WTC11 (cell line): ENCODE results near the gene DOP1B. TPM values are rescaled to one million over a fixed set of nuclear protein-coding genes. Genes with fewer than 3 reads are reported as not detected.

Source experiments
- ATAC-seq: fragments of 200-7000 bp; cut with Tn5 transposase; 2 replicates; pipeline ENCODE4 v1.10.0; 2021; ENCODE audit warnings: mild to moderate bottlenecking, moderate library complexity
- CTCF ChIA-PET: fragments of 300-600 bp; sonication (Branson Sonifier 250); formaldehyde crosslinking; loops from one replicate; lab custom pipeline; 2021; ENCODE audit warnings: antibody characterized with exemption; lab: Charles Lee
- POLR2A ChIA-PET: fragments of 350-600 bp; sonication (Branson Sonifier 250); formaldehyde crosslinking; loops from one replicate; lab custom pipeline; 2021; ENCODE audit warnings: antibody characterized with exemption; lab: Charles Lee
- DNase-seq: peaks from one replicate; pipeline ENCODE4 v3.0.0; 2021; ENCODE audit warnings: low spot score
- H3K27ac Mint-ChIP-seq: 2 replicates; pipeline ENCODE4 v1.8.0; 2021; ENCODE audit warnings: mixed read lengths
- H3K27me3 Mint-ChIP-seq: 2 replicates; pipeline ENCODE4 v1.8.0; 2021; ENCODE audit warnings: low read depth, mild to moderate bottlenecking, moderate library complexity, mixed read lengths
- H3K36me3 Mint-ChIP-seq: 2 replicates; pipeline ENCODE4 v1.8.0; 2021; ENCODE audit warnings: mixed read lengths
- H3K4me1 Mint-ChIP-seq: 2 replicates; pipeline ENCODE4 v1.8.0; 2022; ENCODE audit warnings: mixed read lengths
- H3K4me3 Mint-ChIP-seq: 2 replicates; pipeline ENCODE4 v1.8.0; 2021; ENCODE audit warnings: mild to moderate bottlenecking, moderate library complexity, mixed read lengths
- H3K9me3 Mint-ChIP-seq: 2 replicates; pipeline ENCODE4 v1.8.0; 2021; ENCODE audit warnings: mixed read lengths
- CBFB ChIP-seq: sonication (generic); formaldehyde crosslinking; IDR thresholded peaks from 2 replicates; pipeline ENCODE4 v1.8.1; 2022; ENCODE audit warnings: mild to moderate bottlenecking, low read depth, missing genetic modification reagents
- FOXJ3 ChIP-seq: sonication (generic); formaldehyde crosslinking; IDR thresholded peaks from 2 replicates; pipeline ENCODE4 v1.9.0; 2021; ENCODE audit warnings: missing genetic modification reagents, mild to moderate bottlenecking, borderline replicate concordance
- GABPB1 ChIP-seq: sonication (generic); formaldehyde crosslinking; IDR thresholded peaks from 2 replicates; pipeline ENCODE4 v1.8.1; 2023; ENCODE audit warnings: mild to moderate bottlenecking, missing genetic modification reagents
- GRHL2 ChIP-seq: fragments of 250-450 bp; sonication (Bioruptor Pico); IDR thresholded peaks from 2 replicates; pipeline ENCODE4 v1.8.0; 2022; ENCODE audit warnings: mild to moderate bottlenecking, moderate library complexity; ENCODE audit not compliant: insufficient replicate concordance, severe bottlenecking
- HMGXB4 ChIP-seq: sonication (generic); formaldehyde crosslinking; IDR thresholded peaks from 2 replicates; pipeline ENCODE4 v1.8.1; 2023; ENCODE audit warnings: mild to moderate bottlenecking, moderate library complexity, missing genetic modification reagents
- JAZF1 ChIP-seq: fragments of 250-450 bp; sonication (Bioruptor Pico); IDR thresholded peaks from 2 replicates; pipeline ENCODE4 v1.9.0; 2021; ENCODE audit warnings: moderate library complexity, mild to moderate bottlenecking, inconsistent platforms
- KAT7 ChIP-seq: sonication (generic); formaldehyde crosslinking; IDR thresholded peaks from 2 replicates; pipeline ENCODE4 v1.8.1; 2023; ENCODE audit warnings: missing genetic modification reagents, mild to moderate bottlenecking, borderline replicate concordance
- NFATC4 ChIP-seq: fragments of 250-450 bp; sonication (Bioruptor Pico); IDR thresholded peaks from 2 replicates; pipeline ENCODE4 v1.9.0; 2021; ENCODE audit warnings: mild to moderate bottlenecking
- PRRX2 ChIP-seq: fragments of 250-450 bp; sonication (Bioruptor Pico); IDR thresholded peaks from 2 replicates; pipeline ENCODE4 v1.8.0; 2021; ENCODE audit warnings: mild to moderate bottlenecking
- SMAD3 ChIP-seq: sonication (generic); formaldehyde crosslinking; IDR thresholded peaks from 2 replicates; pipeline ENCODE4 v1.8.0; 2022; ENCODE audit warnings: missing genetic modification reagents, mild to moderate bottlenecking, borderline replicate concordance
- SOX15 ChIP-seq: fragments of 250-450 bp; sonication (Bioruptor Pico); IDR thresholded peaks from 2 replicates; pipeline ENCODE4 v1.9.0; 2021; ENCODE audit warnings: mild to moderate bottlenecking
- SP1 ChIP-seq: sonication (generic); formaldehyde crosslinking; conservative IDR thresholded peaks from 2 replicates; pipeline ENCODE4 v1.8.1; 2022; ENCODE audit warnings: missing genetic modification reagents
- TCF7 ChIP-seq: sonication (generic); formaldehyde crosslinking; IDR thresholded peaks from 2 replicates; pipeline ENCODE4 v1.8.0; 2022; ENCODE audit warnings: mild to moderate bottlenecking, low read depth, missing genetic modification reagents, moderate library complexity
- TEAD4 ChIP-seq: sonication (generic); formaldehyde crosslinking; IDR thresholded peaks from 2 replicates; pipeline ENCODE4 v1.8.0; 2022; ENCODE audit warnings: mild to moderate bottlenecking, missing genetic modification reagents
- TP53 ChIP-seq: sonication (generic); formaldehyde crosslinking; IDR thresholded peaks from 2 replicates; pipeline ENCODE4 v1.8.1; 2023; ENCODE audit warnings: mild to moderate bottlenecking, missing genetic modification reagents
- ZBTB43 ChIP-seq: sonication (generic); formaldehyde crosslinking; IDR thresholded peaks from 2 replicates; pipeline ENCODE4 v1.8.1; 2023; ENCODE audit warnings: mild to moderate bottlenecking, missing genetic modification reagents
- ZMAT4 ChIP-seq: fragments of 250-450 bp; sonication (Bioruptor Pico); IDR thresholded peaks from 2 replicates; pipeline ENCODE4 v1.9.0; 2021; ENCODE audit warnings: mild to moderate bottlenecking
- ZNF138 ChIP-seq: sonication (generic); formaldehyde crosslinking; conservative IDR thresholded peaks from 2 replicates; pipeline ENCODE4 v1.8.1; 2022; ENCODE audit warnings: mild to moderate bottlenecking, moderate library complexity, missing genetic modification reagents
- ZNF263 ChIP-seq: sonication (generic); formaldehyde crosslinking; IDR thresholded peaks from 2 replicates; pipeline ENCODE4 v1.8.1; 2022; ENCODE audit warnings: low read depth, mild to moderate bottlenecking, moderate library complexity, missing genetic modification reagents
- ZNF423 ChIP-seq: fragments of 250-450 bp; sonication (Bioruptor Pico); IDR thresholded peaks from 2 replicates; pipeline ENCODE4 v2.1.2; 2022; ENCODE audit warnings: mild to moderate bottlenecking, moderate library complexity
- total RNA-seq: library from RNA; stranded (reverse); gene quantifications from 3 replicates; pipeline ENCODE4 v1.2.3, GENCODE V29; 2021
- TF ChIP-seq, protein P1 (sequence below): sonication (generic); formaldehyde crosslinking; IDR thresholded peaks from 2 replicates; pipeline ENCODE4 v1.8.1; 2023; ENCODE audit warnings: mild to moderate bottlenecking, missing genetic modification reagents
- TF ChIP-seq, protein P2 (sequence below): sonication (generic); formaldehyde crosslinking; IDR thresholded peaks from 2 replicates; pipeline ENCODE4 v1.8.1; 2022; ENCODE audit warnings: mild to moderate bottlenecking, moderate library complexity, missing genetic modification reagents
- TF ChIP-seq, protein P3 (sequence below): sonication (generic); formaldehyde crosslinking; IDR thresholded peaks from 2 replicates; pipeline ENCODE4 v1.8.1; 2022; ENCODE audit warnings: missing genetic modification reagents, borderline replicate concordance
- TF ChIP-seq, protein P4 (sequence below): sonication (generic); formaldehyde crosslinking; IDR thresholded peaks from 2 replicates; pipeline ENCODE4 v1.8.0; 2023; ENCODE audit warnings: missing genetic modification reagents

DOP1B gene
- total RNA-seq, 1 experiment from 2014 or later: 11.4 TPM

- TF ChIP-seq ZNF138 (CRISPR knock-in tag): no peak
These were observed 15.2 kb downstream of the DOP1B start (continued) for GRCh38 chr21:36171741-36172331.

- peaks cover 7% of the 10 kb centered on the region for H3K9me3 Mint-ChIP-seq
- POLR2A ChIA-PET: no interaction called here
These were observed 18.2 kb downstream of the DOP1B start for GRCh38 chr21:36174780-36175179.

DNA sequence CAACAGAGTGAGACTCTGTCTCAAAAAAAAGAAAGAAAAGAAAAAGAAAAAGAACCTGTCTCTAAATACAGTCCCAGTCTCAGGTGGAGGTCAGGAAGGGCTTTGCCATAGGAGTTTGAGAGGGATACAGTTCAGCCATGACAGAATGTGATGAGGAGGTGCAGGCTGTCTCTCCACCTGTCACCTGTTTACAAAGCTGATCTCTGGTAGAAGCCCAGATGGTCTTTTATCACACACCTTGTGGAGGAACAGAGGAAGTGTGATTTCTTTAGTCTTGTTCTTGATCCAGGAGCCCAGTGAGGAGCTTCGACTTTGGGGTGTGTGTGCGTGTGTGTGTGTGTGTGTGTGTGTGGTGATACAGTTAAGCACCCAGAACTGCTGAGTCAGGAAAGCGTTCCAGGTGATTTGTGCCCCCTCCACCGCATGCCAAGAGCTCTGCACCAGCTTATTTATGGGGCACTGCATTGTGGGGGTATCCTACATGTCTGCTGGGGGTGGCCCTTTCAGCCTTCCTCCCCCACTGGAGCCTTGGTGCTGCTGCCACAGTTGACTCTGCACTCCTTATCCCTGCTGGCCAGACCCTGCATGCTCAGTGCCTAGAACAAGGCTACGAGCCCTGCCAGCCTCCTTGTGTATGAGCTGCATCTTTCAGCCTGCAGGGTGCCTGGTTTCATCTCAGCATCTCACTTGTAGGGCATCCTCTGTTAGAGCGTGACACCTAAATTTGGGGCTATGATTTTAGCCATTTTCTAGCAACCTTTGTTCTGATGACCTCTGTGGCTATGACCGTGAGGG is 19.3 kb downstream of the DOP1B start:
- no peaks in the 10 kb centered on the region for H3K4me1 Mint-ChIP-seq
- H3K27me3 Mint-ChIP-seq: no peaks in the 10 kb centered on the region
- no peak for DNase-seq
- ChIA-PET POLR2A (interaction anchor here (1.1 kb wide), 1 partner anchor 20 kb away, joined by 3 read pairs; no protein-coding TSS in a partner anchor), CTCF (interaction anchor here (0.7 to 1.2 kb wide), 5 partner anchors 11 to 51 kb away, joined by 3 to 5 read pairs (median 3); no protein-coding TSS in a partner anchor)
- H3K4me3 Mint-ChIP-seq: no peak overlapping the region
- H3K36me3 Mint-ChIP-seq: no peaks in the 10 kb centered on the region
- peaks cover 10% of the 10 kb centered on the region for H3K9me3 Mint-ChIP-seq
- ATAC-seq: no peak
- no peak overlapping the region for H3K27ac Mint-ChIP-seq
- TF ChIP-seq ZBTB43 (CRISPR knock-in tag) (no peak), GRHL2 (CRISPR knock-in tag) (no peak), CBFB (CRISPR knock-in tag) (no peak), SMAD3 (CRISPR knock-in tag) (no peak), ZNF423 (CRISPR knock-in tag) (no peak), GABPB1 (no peak), HMGXB4 (CRISPR knock-in tag) (no peak), SOX15 (no peak), ZNF263 (CRISPR knock-in tag) (no peak), JAZF1 (no peak)

More at GRCh38 chr21:36174780-36175179, 18.2 kb downstream of the DOP1B start:
- Mint-ChIP-seq H3K4me3 (no peak overlapping the region), H3K4me1 (no peaks in the 10 kb centered on the region), H3K27me3 (no peaks in the 10 kb centered on the region), H3K27ac (no peak overlapping the region), H3K36me3 (peaks cover 2% of the 10 kb centered on the region; the same call in 1 of the 2 replicates)
- ATAC-seq (no peak), DNase-seq (no peak)
- CTCF ChIA-PET: no interaction called here
- no peak for TF ChIP-seq KAT7 (CRISPR knock-in tag)
- no peak for TF ChIP-seq ZMAT4
- TF ChIP-seq, protein P1, sequence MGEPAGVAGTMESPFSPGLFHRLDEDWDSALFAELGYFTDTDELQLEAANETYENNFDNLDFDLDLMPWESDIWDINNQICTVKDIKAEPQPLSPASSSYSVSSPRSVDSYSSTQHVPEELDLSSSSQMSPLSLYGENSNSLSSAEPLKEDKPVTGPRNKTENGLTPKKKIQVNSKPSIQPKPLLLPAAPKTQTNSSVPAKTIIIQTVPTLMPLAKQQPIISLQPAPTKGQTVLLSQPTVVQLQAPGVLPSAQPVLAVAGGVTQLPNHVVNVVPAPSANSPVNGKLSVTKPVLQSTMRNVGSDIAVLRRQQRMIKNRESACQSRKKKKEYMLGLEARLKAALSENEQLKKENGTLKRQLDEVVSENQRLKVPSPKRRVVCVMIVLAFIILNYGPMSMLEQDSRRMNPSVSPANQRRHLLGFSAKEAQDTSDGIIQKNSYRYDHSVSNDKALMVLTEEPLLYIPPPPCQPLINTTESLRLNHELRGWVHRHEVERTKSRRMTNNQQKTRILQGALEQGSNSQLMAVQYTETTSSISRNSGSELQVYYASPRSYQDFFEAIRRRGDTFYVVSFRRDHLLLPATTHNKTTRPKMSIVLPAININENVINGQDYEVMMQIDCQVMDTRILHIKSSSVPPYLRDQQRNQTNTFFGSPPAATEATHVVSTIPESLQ (CRISPR knock-in tag): no peak
- TF ChIP-seq NFATC4 (CRISPR knock-in tag): no peak
- TF ChIP-seq, protein P2, sequence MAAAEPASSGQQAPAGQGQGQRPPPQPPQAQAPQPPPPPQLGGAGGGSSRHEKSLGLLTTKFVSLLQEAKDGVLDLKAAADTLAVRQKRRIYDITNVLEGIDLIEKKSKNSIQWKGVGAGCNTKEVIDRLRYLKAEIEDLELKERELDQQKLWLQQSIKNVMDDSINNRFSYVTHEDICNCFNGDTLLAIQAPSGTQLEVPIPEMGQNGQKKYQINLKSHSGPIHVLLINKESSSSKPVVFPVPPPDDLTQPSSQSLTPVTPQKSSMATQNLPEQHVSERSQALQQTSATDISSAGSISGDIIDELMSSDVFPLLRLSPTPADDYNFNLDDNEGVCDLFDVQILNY: no peak
- TF ChIP-seq, protein P3, sequence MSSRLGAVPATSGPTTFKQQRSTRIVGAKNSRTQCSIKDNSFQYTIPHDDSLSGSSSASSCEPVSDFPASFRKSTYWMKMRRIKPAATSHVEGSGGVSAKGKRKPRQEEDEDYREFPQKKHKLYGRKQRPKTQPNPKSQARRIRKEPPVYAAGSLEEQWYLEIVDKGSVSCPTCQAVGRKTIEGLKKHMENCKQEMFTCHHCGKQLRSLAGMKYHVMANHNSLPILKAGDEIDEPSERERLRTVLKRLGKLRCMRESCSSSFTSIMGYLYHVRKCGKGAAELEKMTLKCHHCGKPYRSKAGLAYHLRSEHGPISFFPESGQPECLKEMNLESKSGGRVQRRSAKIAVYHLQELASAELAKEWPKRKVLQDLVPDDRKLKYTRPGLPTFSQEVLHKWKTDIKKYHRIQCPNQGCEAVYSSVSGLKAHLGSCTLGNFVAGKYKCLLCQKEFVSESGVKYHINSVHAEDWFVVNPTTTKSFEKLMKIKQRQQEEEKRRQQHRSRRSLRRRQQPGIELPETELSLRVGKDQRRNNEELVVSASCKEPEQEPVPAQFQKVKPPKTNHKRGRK (CRISPR knock-in tag): no peak
- TF ChIP-seq, protein P4, sequence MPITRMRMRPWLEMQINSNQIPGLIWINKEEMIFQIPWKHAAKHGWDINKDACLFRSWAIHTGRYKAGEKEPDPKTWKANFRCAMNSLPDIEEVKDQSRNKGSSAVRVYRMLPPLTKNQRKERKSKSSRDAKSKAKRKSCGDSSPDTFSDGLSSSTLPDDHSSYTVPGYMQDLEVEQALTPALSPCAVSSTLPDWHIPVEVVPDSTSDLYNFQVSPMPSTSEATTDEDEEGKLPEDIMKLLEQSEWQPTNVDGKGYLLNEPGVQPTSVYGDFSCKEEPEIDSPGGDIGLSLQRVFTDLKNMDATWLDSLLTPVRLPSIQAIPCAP (CRISPR knock-in tag): no peak
- no peak for TF ChIP-seq SP1 (CRISPR knock-in tag)
- TF ChIP-seq TEAD4 (CRISPR knock-in tag): no peak
- TF ChIP-seq SOX15: no peak
- TF ChIP-seq GRHL2 (CRISPR knock-in tag): no peak
- no peak for TF ChIP-seq FOXJ3
- no peak for TF ChIP-seq SMAD3 (CRISPR knock-in tag)
- no peak for TF ChIP-seq TP53 (CRISPR knock-in tag)
- TF ChIP-seq PRRX2 (CRISPR knock-in tag): no peak
- TF ChIP-seq TCF7 (CRISPR knock-in tag): no peak
